Hepatocyte (in vitro differentiated cells): ENCODE data around the gene KCNS1. TPM values are rescaled to one million over a fixed set of nuclear protein-coding genes. Genes with fewer than 3 reads are reported as not detected.
"Not testable (repeated sequence)": the region's sequence is repeated elsewhere in the genome, so short reads cannot be mapped to it uniquely, and the experiment has no call there.

Experiments used
- DNase-seq: peaks from one replicate; pipeline ENCODE4 v3.0.0-alpha.2; 2016; ENCODE audit warnings: low spot score
- H2AFZ ChIP-seq: fragments of 200-600 bp; sonication (generic); 2 replicates; pipeline ENCODE4 v1.6.0; 2016; ENCODE audit warnings: antibody characterized with exemption, mild to moderate bottlenecking
- H3K27ac ChIP-seq: fragments of 200-600 bp; sonication (generic); 2 replicates; pipeline ENCODE4 v1.5.1; 2016; ENCODE audit warnings: mild to moderate bottlenecking
- H3K27me3 ChIP-seq: fragments of 200-600 bp; sonication (generic); 2 replicates; pipeline ENCODE4 v1.6.1; 2016
- H3K36me3 ChIP-seq: fragments of 200-600 bp; sonication (generic); replicated peaks from 2 replicates; pipeline ENCODE4 v1.5.1; 2016; ENCODE audit warnings: low read depth; ENCODE audit not compliant: insufficient read depth
- H3K4me1 ChIP-seq: fragments of 200-600 bp; sonication (generic); 2 replicates; pipeline ENCODE4 v1.5.1; 2016; ENCODE audit warnings: mild to moderate bottlenecking, moderate library complexity; ENCODE audit not compliant: insufficient read depth
- H3K4me2 ChIP-seq: fragments of 200-600 bp; sonication (generic); 2 replicates; pipeline ENCODE4 v1.6.0; 2016
- H3K4me3 ChIP-seq: fragments of 200-600 bp; sonication (generic); 2 replicates; pipeline ENCODE4 v1.5.1; 2016; ENCODE audit warnings: mild to moderate bottlenecking
- H3K79me2 ChIP-seq: fragments of 200-600 bp; sonication (generic); 2 replicates; pipeline ENCODE4 v1.6.0; 2017; ENCODE audit warnings: mild to moderate bottlenecking
- H3K9me2 ChIP-seq: fragments of 200-600 bp; sonication (generic); replicated peaks from 2 replicates; pipeline ENCODE4 v1.6.0; 2017; ENCODE audit warnings: mild to moderate bottlenecking; ENCODE audit not compliant: insufficient read depth
- H3K9me3 ChIP-seq: fragments of 200-600 bp; sonication (generic); 2 replicates; pipeline ENCODE4 v1.5.1; 2016; ENCODE audit warnings: low read depth, mild to moderate bottlenecking
- H4K20me1 ChIP-seq: fragments of 200-600 bp; sonication (generic); 2 replicates; pipeline ENCODE4 v1.6.0; 2016; ENCODE audit warnings: mild to moderate bottlenecking; ENCODE audit not compliant: insufficient read depth, poor library complexity, severe bottlenecking
- EZH2 ChIP-seq: fragments of 200-600 bp; sonication (generic); IDR thresholded peaks from 2 replicates; pipeline ENCODE4 v1.6.1; 2016; ENCODE audit warnings: antibody characterized with exemption, mild to moderate bottlenecking, borderline replicate concordance
- EZH2phosphoT487 ChIP-seq: fragments of 200-600 bp; sonication (generic); IDR thresholded peaks from one replicate; pipeline ENCODE4 v1.6.1; 2018; ENCODE audit warnings: antibody characterized with exemption, mild to moderate bottlenecking, low read depth, moderate library complexity; ENCODE audit not compliant: unreplicated experiment, severe bottlenecking
- WGBS: methylation state at CpG from one replicate; pipeline ENCODE4 v1.1.6; 2016; ENCODE audit warnings: low lambda C conversion rate; ENCODE audit errors: missing lambda C conversion rate; 5-methylcytosine and 5-hydroxymethylcytosine counted together
- polyA plus RNA-seq: library from polyadenylated mRNA; unstranded; fragments of >200 nt; fragmentation: Nextera tagmentation; extraction: Ambion mirVana; gene quantifications from 2 replicates; pipeline ENCODE4 v1.2.1, GENCODE V29; 2016
- total RNA-seq: library from RNA; depleted of rRNA; stranded (reverse); fragments of >200 nt; gene quantifications from 2 replicates; pipeline ENCODE4 v1.2.3, GENCODE V29; 2014
- TF ChIP-seq, protein P1 (sequence below): fragments of 200-600 bp; sonication (generic); IDR thresholded peaks from 2 replicates; pipeline ENCODE4 v1.5.1; 2016; ENCODE audit warnings: antibody characterized with exemption, mild to moderate bottlenecking; ENCODE audit not compliant: poor library complexity

KCNS1 gene
- total and polyA plus RNA-seq, 2 experiments from 2014 or later = 0.42 to 0.43 TPM

DNA sequence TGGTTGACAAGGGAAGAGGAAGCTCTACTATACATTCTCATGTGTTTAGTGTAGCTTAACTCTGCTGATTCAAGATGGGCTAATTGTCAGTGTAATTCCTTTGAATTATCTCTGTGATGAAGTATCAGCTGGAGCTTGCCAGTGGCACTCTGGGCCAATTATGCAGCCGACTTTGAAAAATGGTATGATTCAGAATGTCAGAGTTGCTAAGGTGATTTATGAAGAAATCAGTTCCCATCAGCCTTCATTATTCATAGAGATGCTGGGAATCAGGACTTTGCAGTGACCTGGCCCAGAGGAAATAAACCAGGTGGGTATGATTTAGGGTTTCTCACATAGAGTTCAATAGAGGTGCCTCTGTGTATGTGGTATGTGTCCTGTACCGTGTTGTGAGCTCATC, 33.4 kb downstream of the KCNS1 start:
- DNase-seq = no peak
- H3K27ac ChIP-seq = no peak overlapping the region
- no peaks in the 10 kb centered on the region for H3K9me3 ChIP-seq
- WGBS = 65% methylated on average over 2 of the region's 2 CpGs
- no peak for TF ChIP-seq EZH2phosphoT487
- TF ChIP-seq, protein P1, sequence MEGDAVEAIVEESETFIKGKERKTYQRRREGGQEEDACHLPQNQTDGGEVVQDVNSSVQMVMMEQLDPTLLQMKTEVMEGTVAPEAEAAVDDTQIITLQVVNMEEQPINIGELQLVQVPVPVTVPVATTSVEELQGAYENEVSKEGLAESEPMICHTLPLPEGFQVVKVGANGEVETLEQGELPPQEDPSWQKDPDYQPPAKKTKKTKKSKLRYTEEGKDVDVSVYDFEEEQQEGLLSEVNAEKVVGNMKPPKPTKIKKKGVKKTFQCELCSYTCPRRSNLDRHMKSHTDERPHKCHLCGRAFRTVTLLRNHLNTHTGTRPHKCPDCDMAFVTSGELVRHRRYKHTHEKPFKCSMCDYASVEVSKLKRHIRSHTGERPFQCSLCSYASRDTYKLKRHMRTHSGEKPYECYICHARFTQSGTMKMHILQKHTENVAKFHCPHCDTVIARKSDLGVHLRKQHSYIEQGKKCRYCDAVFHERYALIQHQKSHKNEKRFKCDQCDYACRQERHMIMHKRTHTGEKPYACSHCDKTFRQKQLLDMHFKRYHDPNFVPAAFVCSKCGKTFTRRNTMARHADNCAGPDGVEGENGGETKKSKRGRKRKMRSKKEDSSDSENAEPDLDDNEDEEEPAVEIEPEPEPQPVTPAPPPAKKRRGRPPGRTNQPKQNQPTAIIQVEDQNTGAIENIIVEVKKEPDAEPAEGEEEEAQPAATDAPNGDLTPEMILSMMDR = no peak
- no peak for TF ChIP-seq EZH2
- H4K20me1 ChIP-seq = no peaks in the 10 kb centered on the region
- H3K4me2 ChIP-seq = no peak overlapping the region
- H3K9me2 ChIP-seq = no peaks in the 10 kb centered on the region
- no peak overlapping the region for H3K4me3 ChIP-seq
- no peaks in the 10 kb centered on the region for H3K27me3 ChIP-seq
- peaks cover 5% of the 10 kb centered on the region for H3K4me1 ChIP-seq
- peaks cover 16% of the 10 kb centered on the region for H3K79me2 ChIP-seq
- H3K36me3 ChIP-seq = no peaks in the 10 kb centered on the region
- H2AFZ ChIP-seq = no peak overlapping the region

DNA sequence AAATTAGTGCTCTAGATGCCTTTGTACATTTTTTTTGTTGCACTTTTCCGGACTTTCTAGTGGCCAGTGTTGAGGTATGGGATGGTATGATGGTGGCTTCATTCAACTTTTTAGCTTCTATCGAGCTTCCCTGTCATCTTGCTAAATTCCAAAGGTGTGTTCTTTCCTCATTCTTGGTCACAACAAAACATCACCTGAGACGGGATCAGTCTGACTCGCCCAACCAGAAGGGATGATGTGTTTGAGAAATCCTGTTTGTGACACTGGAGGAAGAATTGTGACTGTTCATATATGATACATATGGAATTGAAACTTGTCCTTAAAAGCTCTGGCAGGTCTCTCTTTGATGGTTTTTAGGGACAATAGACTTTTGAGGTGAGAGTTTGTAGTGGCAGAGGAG, 33.8 kb downstream of the KCNS1 start:
- Histone ChIP-seq H3K9me2 (no peaks in the 10 kb centered on the region), H3K4me1 (peaks cover 5% of the 10 kb centered on the region), H3K79me2 (peaks cover 16% of the 10 kb centered on the region), H3K4me2 (no peak overlapping the region), H4K20me1 (no peaks in the 10 kb centered on the region), H2AFZ (no peak overlapping the region), H3K27ac (no peak overlapping the region), H3K4me3 (no peak overlapping the region), H3K9me3 (no peaks in the 10 kb centered on the region), H3K36me3 (no peaks in the 10 kb centered on the region), H3K27me3 (no peaks in the 10 kb centered on the region)
- DNase-seq = no peak
- TF ChIP-seq EZH2 = no peak
- TF ChIP-seq EZH2phosphoT487 = no peak
- TF ChIP-seq, protein P1 = no peak
- 84% methylated on average over 4 of the region's 4 CpGs for WGBS

DNA sequence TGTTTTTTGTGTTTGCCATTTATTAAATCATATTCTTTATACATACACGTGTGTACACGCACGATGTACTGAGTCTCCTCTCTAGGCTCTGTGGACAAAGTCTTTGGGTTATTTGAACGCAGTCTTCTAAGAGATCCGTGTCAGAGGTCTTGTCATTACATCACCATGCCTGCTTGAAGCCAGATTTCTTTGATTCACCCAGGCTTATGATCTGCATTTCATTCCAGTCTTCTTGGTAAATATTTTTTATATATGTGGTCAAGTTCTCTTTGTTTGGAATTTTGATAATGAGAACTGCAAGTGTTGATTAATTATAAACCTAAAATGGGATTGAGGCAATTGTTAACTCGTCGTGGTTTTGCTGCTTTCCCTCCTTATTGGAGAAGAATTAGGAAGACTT, 34.6 kb downstream of the KCNS1 start:
- peaks cover 16% of the 10 kb centered on the region for H3K79me2 ChIP-seq
- H3K4me3 ChIP-seq = no peak overlapping the region
- peaks cover 5% of the 10 kb centered on the region for H3K4me1 ChIP-seq
- no peaks in the 10 kb centered on the region for H3K9me3 ChIP-seq
- no peak overlapping the region for H2AFZ ChIP-seq
- H4K20me1 ChIP-seq = no peaks in the 10 kb centered on the region
- WGBS = 91% methylated on average over 7 of the region's 7 CpGs
- H3K27ac ChIP-seq = no peak overlapping the region
- H3K27me3 ChIP-seq = no peaks in the 10 kb centered on the region
- no peaks in the 10 kb centered on the region for H3K9me2 ChIP-seq
- H3K4me2 ChIP-seq = no peak overlapping the region
- no peak for DNase-seq
- no peaks in the 10 kb centered on the region for H3K36me3 ChIP-seq
- TF ChIP-seq, protein P1 = no peak
- no peak for TF ChIP-seq EZH2phosphoT487

DNA sequence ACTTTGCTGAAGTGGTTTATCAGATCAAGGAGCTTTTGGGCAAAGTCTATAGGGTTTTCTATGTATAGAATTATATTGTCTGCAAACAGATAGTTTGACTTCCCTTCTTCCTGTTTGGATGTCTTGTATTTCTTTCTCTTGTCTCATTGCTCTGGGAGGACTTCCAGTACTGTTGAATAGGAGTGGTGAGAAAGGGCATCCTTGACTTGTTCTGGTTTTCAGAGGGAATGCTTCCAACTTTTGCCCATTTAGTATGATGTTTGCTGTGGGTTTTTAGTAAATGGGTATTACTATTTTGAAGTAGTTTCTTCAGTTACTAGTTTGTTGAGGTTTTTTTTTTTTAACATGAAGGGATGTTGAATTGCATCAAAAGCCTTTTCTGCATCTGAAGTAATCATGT, 36.1 kb downstream of the KCNS1 start:
- no peaks in the 10 kb centered on the region for H3K9me2 ChIP-seq
- TF ChIP-seq EZH2phosphoT487 = no peak
- TF ChIP-seq EZH2 = no peak
- TF ChIP-seq, protein P1 = no peak
- H3K27me3 ChIP-seq = no peaks in the 10 kb centered on the region
- no peaks in the 10 kb centered on the region for H3K36me3 ChIP-seq
- no peak overlapping the region for H2AFZ ChIP-seq
- H3K79me2 ChIP-seq = peaks cover 16% of the 10 kb centered on the region
- no peaks in the 10 kb centered on the region for H4K20me1 ChIP-seq
- H3K27ac ChIP-seq = no peak overlapping the region
- H3K4me1 ChIP-seq = peaks cover 5% of the 10 kb centered on the region
- H3K4me3 ChIP-seq = no peak overlapping the region
- H3K4me2 ChIP-seq = no peak overlapping the region
- DNase-seq = no peak
- no peaks in the 10 kb centered on the region for H3K9me3 ChIP-seq

DNA sequence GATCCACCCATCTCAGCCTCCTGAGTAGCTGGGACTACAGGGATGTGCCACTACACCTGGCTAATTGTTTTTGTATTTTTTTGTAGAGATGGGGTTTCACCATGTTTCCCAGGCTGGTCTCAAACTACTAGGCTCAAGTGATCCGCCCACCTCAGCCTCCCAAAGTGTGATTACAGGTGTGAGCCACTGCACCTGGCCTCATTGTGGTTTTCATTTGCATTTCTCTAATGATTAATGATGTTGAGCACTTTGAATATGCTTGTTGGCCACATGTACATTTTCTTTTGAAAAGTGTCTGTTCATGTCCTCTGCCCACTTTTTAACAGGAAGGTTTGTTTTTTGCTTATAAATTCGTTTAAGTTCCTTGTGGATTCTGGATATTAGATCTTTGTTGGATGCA, 37.8 kb downstream of the KCNS1 start:
- H3K9me3 ChIP-seq, H3K36me3 ChIP-seq, H3K4me1 ChIP-seq, H3K27me3 ChIP-seq, DNase-seq, H4K20me1 ChIP-seq, H2AFZ ChIP-seq, H3K4me2 ChIP-seq, H3K9me2 ChIP-seq, H3K27ac ChIP-seq, H3K4me3 ChIP-seq: not testable (repeated sequence)
- 87% methylated on average over 2 of the region's 2 CpGs for WGBS
- H3K79me2 ChIP-seq = peaks cover 16% of the 10 kb centered on the region
